ENCODE measurements around the gene ZNF335. TPM values are rescaled to one million over a fixed set of nuclear protein-coding genes. Genes with fewer than 3 reads are reported as not detected.

Gene ZNF335
- total and polyA plus RNA-seq, 2 of the 13 experiments (the other 11 are each of a cell fraction or from before 2014, with no cell fraction given): 9.7 to 13.7 TPM

- no peak for TF ChIP-seq ZBED4 (CRISPR knock-in tag; IDR thresholded peaks at IDR 0.05; ENCODE audit: borderline replicate concordance)
- TF ChIP-seq CC2D1A (CRISPR knock-in tag; IDR thresholded peaks at IDR 0.05): no peak
- no peak for TF ChIP-seq ISL2 (CRISPR knock-in tag; IDR thresholded peaks at IDR 0.05)
- TF ChIP-seq THAP7 (CRISPR knock-in tag; IDR thresholded peaks at IDR 0.05): no peak
- peak; percentile 39; the same call in 1 of the 2 replicates for TF ChIP-seq BORCS8-MEF2B (CRISPR knock-in tag; IDR thresholded peaks at IDR 0.05)
- TF ChIP-seq ZNF24 (IDR thresholded peaks at IDR 0.05): no peak
- no peak for TF ChIP-seq ZNF770 (CRISPR knock-in tag; IDR thresholded peaks at IDR 0.05)
- TF ChIP-seq ZBTB44 (CRISPR knock-in tag; IDR thresholded peaks at IDR 0.05): no peak
- no peak for TF ChIP-seq SOX6 (IDR thresholded peaks at IDR 0.05)
- no peak for TF ChIP-seq SOX6 (CRISPR knock-in tag; IDR thresholded peaks at IDR 0.05)
- TF ChIP-seq MYC (CRISPR knock-in tag; IDR thresholded peaks at IDR 0.05; ENCODE audit: borderline replicate concordance): no peak
- no peak for TF ChIP-seq CTCF (CRISPR knock-in tag; IDR thresholded peaks at IDR 0.05)
- no peak for TF ChIP-seq SKI (IDR thresholded peaks at IDR 0.05; ENCODE audit: partially characterized antibody)
- TF ChIP-seq GRHL1 (CRISPR knock-in tag; conservative IDR thresholded peaks at IDR 0.05): no peak
- no peak for TF ChIP-seq ZNF362 (CRISPR knock-in tag; IDR thresholded peaks at IDR 0.05; ENCODE audit: borderline replicate concordance)
These were observed 53.0 kb downstream of the ZNF335 start (continued) for GRCh38 chr20:45918779-45919537.

Data from HepG2 (cell line).